GM21786 (cell line): ENCODE measurements around the gene ITSN2.

ENCODE experiments used
- ATAC-seq: cut with Tn5 transposase; IDR thresholded peaks from one replicate; pipeline ENCODE4 v1.9.1; 2021; ENCODE audit not compliant: unreplicated experiment

Gene ITSN2

GRCh38 chr2:24272907-24273306, 87.4 kb downstream of the ITSN2 start:
- no peak for ATAC-seq

- no peak for ATAC-seq
Observed at GRCh38 chr2:24272161-24272802, 88.1 kb downstream of the ITSN2 start.

GRCh38 chr2:24269265-24269664, 91.1 kb downstream of the ITSN2 start:
- no peak for ATAC-seq

- no peak for ATAC-seq
Observed at GRCh38 chr2:24265212-24265611, 95.1 kb downstream of the ITSN2 start.

GRCh38 chr2:24262421-24262970, 97.8 kb downstream of the ITSN2 start:
- no peak for ATAC-seq

GRCh38 chr2:24261441-24261840, 98.9 kb downstream of the ITSN2 start:
- ATAC-seq: no peak

- no peak for ATAC-seq
Observed at GRCh38 chr2:24259316-24259715, 101.0 kb downstream of the ITSN2 start.

GRCh38 chr2:24258718-24259117, 101.6 kb downstream of the ITSN2 start:
- ATAC-seq: no peak

GRCh38 chr2:24253303-24253919, 106.9 kb downstream of the ITSN2 start:
- no peak for ATAC-seq

- no peak for ATAC-seq
Observed at GRCh38 chr2:24247592-24247991, 112.7 kb downstream of the ITSN2 start.

GRCh38 chr2:24247164-24247563, 113.2 kb downstream of the ITSN2 start:
- no peak for ATAC-seq

GRCh38 chr2:24245986-24246776, 114.2 kb downstream of the ITSN2 start:
- no peak for ATAC-seq

- ATAC-seq: no peak
Observed at GRCh38 chr2:24241528-24241927, 118.8 kb downstream of the ITSN2 start.

GRCh38 chr2:24239553-24239952, 120.8 kb downstream of the ITSN2 start:
- ATAC-seq: no peak

- ATAC-seq: no peak
Observed at GRCh38 chr2:24238158-24238557, 122.2 kb downstream of the ITSN2 start.

GRCh38 chr2:24237313-24237712, 123.0 kb downstream of the ITSN2 start:
- no peak for ATAC-seq

- ATAC-seq: no peak
Observed at GRCh38 chr2:24233321-24233720, 127.0 kb downstream of the ITSN2 start.

GRCh38 chr2:24231461-24231881, 128.9 kb downstream of the ITSN2 start:
- ATAC-seq: no peak

GRCh38 chr2:24228470-24228869, 131.9 kb downstream of the ITSN2 start:
- ATAC-seq: no peak

GRCh38 chr2:24225499-24226242, 134.7 kb downstream of the ITSN2 start:
- ATAC-seq: no peak

- no peak for ATAC-seq
Observed at GRCh38 chr2:24222946-24223345, 137.4 kb downstream of the ITSN2 start.
